ENCODE results near the gene CDKN1A.

CDKN1A gene

DNA sequence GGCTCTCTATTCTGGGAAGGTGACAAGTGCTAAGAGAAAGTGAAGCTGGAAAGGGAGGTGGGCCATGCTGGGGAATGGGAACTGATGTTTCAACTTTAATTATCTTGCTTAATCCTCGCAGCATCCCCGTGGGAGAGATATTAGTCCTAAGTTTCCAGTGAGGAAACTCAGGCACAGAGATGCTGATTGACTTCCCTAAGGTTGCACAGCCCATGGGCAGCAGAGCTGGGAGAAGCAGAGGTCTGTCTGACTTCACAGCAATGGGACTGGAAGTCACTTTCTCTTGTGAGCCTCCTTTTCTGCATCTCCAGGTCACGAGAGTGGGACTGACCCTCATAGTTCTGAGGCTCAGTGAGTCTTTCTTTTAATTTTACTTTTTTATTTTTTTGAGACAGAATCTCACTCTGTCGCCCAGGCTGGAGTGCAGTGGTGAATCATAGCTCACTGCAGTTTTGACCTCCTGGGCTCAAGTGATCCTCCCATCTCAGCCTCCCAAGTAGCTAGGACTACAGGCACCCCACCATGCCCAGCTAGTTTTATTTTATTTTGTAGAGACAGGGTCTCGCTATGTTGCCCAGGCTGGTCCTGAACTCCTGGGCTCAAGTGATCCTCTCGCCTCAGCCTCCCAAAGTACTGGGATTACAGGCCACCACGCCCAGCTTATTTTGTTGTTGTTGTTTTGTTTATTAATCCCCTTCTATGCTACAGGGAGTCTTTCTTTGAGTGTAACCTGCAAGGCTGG lies 21.7 kb downstream of the CDKN1A start:
- Histone ChIP-seq H3K4me3 (ENCODE audit: low read length) (no peak overlapping the region), H3K27ac (ENCODE audit: low read length) (no peak overlapping the region), H3K9ac (ENCODE audit: low read length) (no peak overlapping the region), H3K27me3 (ENCODE audit: low read depth, low read length) (no peaks in the 10 kb centered on the region), H3K36me3 (replicated peaks; ENCODE audit: low read depth, low read length) (no peaks in the 10 kb centered on the region), H2AFZ (ENCODE audit: low read depth, low read length) (no peak overlapping the region), H3K79me2 (ENCODE audit: low read length) (no peaks in the 10 kb centered on the region), H3K4me1 (ENCODE audit: low read length) (peaks cover 21% of the 10 kb centered on the region), H3K4me2 (ENCODE audit: low read length) (peak overlapping the region; percentile 29), H4K20me1 (ENCODE audit: insufficient read depth, low read length) (no peaks in the 10 kb centered on the region), H3K9me3 (ENCODE audit: insufficient read depth, low read length) (no peaks in the 10 kb centered on the region)
- TF ChIP-seq, protein P1, sequence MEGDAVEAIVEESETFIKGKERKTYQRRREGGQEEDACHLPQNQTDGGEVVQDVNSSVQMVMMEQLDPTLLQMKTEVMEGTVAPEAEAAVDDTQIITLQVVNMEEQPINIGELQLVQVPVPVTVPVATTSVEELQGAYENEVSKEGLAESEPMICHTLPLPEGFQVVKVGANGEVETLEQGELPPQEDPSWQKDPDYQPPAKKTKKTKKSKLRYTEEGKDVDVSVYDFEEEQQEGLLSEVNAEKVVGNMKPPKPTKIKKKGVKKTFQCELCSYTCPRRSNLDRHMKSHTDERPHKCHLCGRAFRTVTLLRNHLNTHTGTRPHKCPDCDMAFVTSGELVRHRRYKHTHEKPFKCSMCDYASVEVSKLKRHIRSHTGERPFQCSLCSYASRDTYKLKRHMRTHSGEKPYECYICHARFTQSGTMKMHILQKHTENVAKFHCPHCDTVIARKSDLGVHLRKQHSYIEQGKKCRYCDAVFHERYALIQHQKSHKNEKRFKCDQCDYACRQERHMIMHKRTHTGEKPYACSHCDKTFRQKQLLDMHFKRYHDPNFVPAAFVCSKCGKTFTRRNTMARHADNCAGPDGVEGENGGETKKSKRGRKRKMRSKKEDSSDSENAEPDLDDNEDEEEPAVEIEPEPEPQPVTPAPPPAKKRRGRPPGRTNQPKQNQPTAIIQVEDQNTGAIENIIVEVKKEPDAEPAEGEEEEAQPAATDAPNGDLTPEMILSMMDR (IDR thresholded peaks at IDR 0.05; ENCODE audit: low read depth, low read length): no peak
- no peak for TF ChIP-seq EZH2phosphoT487 (IDR thresholded peaks at IDR 0.05; ENCODE audit: low read depth)

DNA sequence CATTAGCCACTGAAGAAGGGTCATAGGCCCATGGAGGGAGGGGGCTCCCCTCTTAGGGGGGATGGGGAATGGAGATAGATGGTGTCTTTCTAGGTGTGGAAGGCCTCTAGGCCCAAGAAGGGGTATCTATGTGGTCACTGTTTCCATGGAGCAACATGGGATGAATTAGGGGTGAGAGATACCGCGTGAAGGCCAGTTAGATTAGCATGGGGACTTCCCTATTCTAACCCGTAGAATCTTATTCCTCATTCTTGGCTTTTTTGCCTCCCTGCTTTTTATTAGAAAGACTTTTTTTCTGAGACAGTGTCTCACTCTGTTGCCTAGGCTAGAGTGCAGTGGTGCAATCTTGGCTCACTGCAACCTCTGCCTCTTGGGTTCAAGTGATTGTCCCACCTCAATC lies 22.3 kb downstream of the CDKN1A start:
- H3K9me3 ChIP-seq (ENCODE audit: insufficient read depth, low read length): no peaks in the 10 kb centered on the region
- H3K36me3 ChIP-seq (replicated peaks; ENCODE audit: low read depth, low read length): no peaks in the 10 kb centered on the region
- H3K27ac ChIP-seq (ENCODE audit: low read length): no peak overlapping the region
- peak overlapping the region; percentile 29 for H3K4me2 ChIP-seq (ENCODE audit: low read length)
- no peaks in the 10 kb centered on the region for H3K27me3 ChIP-seq (ENCODE audit: low read depth, low read length)
- peak overlapping the region; percentile 14; the same call in 1 of the 2 replicates for H3K9ac ChIP-seq (ENCODE audit: low read length)
- H2AFZ ChIP-seq (ENCODE audit: low read depth, low read length): 0 out of 2 replicates have a peak overlapping the region, but pooled peaks have one; percentile 23
- H3K4me1 ChIP-seq (ENCODE audit: low read length): peaks cover 15% of the 10 kb centered on the region
- TF ChIP-seq, protein P1 (IDR thresholded peaks at IDR 0.05; ENCODE audit: low read depth, low read length): no peak
- no peak for TF ChIP-seq EZH2phosphoT487 (IDR thresholded peaks at IDR 0.05; ENCODE audit: low read depth)
- H3K4me3 ChIP-seq (ENCODE audit: low read length): no peak overlapping the region
- no peaks in the 10 kb centered on the region for H3K79me2 ChIP-seq (ENCODE audit: low read length)
- H4K20me1 ChIP-seq (ENCODE audit: insufficient read depth, low read length): no peaks in the 10 kb centered on the region

DNA sequence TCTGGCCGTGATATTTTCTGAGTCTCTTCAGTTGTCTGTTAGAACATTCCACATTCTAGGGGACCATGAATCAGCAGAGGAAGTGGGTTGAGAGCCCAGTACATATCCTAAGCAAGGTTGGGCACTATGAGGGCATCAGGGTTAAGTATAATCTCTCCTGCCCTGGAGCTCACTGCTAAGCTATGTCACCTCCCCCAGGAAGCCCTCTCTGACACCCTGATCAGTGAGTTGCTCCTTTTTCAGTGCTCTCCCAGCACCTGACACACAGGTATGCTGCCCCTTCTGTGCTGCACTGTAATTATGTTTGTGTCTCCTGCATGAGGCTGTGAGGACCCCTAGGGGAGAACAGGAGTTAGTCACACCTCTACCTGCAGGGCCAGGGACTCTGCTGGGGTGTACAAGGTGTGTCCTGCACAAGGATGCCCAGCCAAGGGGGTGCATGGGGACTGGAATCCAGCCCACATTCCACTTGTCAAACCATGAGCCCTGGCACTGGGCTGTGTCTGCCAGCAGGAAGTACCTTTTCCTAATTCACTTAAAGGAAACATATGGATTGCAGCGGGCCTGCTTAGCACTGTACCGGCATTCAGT lies 23.0 kb downstream of the CDKN1A start:
- Histone ChIP-seq H3K79me2 (ENCODE audit: low read length) (no peaks in the 10 kb centered on the region), H3K27ac (ENCODE audit: low read length) (no peak overlapping the region), H2AFZ (ENCODE audit: low read depth, low read length) (0 out of 2 replicates have a peak overlapping the region, but pooled peaks have one; percentile 23), H3K4me1 (ENCODE audit: low read length) (peaks cover 12% of the 10 kb centered on the region), H3K27me3 (ENCODE audit: low read depth, low read length) (no peaks in the 10 kb centered on the region), H3K36me3 (replicated peaks; ENCODE audit: low read depth, low read length) (no peaks in the 10 kb centered on the region), H4K20me1 (ENCODE audit: insufficient read depth, low read length) (no peaks in the 10 kb centered on the region), H3K4me2 (ENCODE audit: low read length) (peak overlapping the region; percentile 29), H3K4me3 (ENCODE audit: low read length) (no peak overlapping the region), H3K9ac (ENCODE audit: low read length) (peak overlapping the region; percentile 14; the same call in 1 of the 2 replicates), H3K9me3 (ENCODE audit: insufficient read depth, low read length) (no peaks in the 10 kb centered on the region)
- no peak for TF ChIP-seq EZH2phosphoT487 (IDR thresholded peaks at IDR 0.05; ENCODE audit: low read depth)
- TF ChIP-seq, protein P1 (IDR thresholded peaks at IDR 0.05; ENCODE audit: low read depth, low read length): peak; percentile 73

DNA sequence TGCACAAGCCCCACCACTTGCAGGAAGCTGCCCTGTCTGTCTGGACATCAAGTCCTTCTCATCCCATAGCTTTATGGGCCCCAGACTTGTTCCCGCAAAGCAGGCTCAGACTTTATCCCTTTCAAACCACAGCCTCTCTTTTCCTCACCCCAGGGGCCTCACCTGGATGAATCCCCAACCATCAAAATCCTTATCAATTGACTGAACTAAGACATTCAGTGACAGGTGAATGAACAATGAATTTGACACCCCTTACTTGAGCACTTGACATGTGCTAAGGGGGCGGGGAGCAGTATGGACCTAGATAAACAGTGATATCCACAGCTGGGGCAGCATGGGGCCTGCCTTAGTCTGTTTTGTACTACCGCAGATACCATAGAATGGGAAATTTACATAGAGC lies 24.1 kb downstream of the CDKN1A start:
- Histone ChIP-seq H3K4me3 (ENCODE audit: low read length) (no peak overlapping the region), H3K9me3 (ENCODE audit: insufficient read depth, low read length) (no peaks in the 10 kb centered on the region), H3K27me3 (ENCODE audit: low read depth, low read length) (no peaks in the 10 kb centered on the region), H3K79me2 (ENCODE audit: low read length) (no peaks in the 10 kb centered on the region), H3K4me2 (ENCODE audit: low read length) (no peak overlapping the region), H3K4me1 (ENCODE audit: low read length) (peaks cover 12% of the 10 kb centered on the region), H2AFZ (ENCODE audit: low read depth, low read length) (no peak overlapping the region), H3K36me3 (replicated peaks; ENCODE audit: low read depth, low read length) (no peaks in the 10 kb centered on the region), H3K9ac (ENCODE audit: low read length) (no peak overlapping the region), H4K20me1 (ENCODE audit: insufficient read depth, low read length) (no peaks in the 10 kb centered on the region), H3K27ac (ENCODE audit: low read length) (no peak overlapping the region)
- TF ChIP-seq, protein P1 (IDR thresholded peaks at IDR 0.05; ENCODE audit: low read depth, low read length): no peak
- no peak for TF ChIP-seq EZH2phosphoT487 (IDR thresholded peaks at IDR 0.05; ENCODE audit: low read depth)

All from OCI-LY3 (cell line).